ENCODE results near the gene TMEM61.
"Not testable (repeated sequence)": the region's sequence is repeated elsewhere in the genome, so short reads cannot be mapped to it uniquely, and the experiment has no call there.

Gene TMEM61

GRCh38 chr1:55015123-55015522 lies 34.7 kb downstream of the TMEM61 start:
- TF ChIP-seq, protein P1, sequence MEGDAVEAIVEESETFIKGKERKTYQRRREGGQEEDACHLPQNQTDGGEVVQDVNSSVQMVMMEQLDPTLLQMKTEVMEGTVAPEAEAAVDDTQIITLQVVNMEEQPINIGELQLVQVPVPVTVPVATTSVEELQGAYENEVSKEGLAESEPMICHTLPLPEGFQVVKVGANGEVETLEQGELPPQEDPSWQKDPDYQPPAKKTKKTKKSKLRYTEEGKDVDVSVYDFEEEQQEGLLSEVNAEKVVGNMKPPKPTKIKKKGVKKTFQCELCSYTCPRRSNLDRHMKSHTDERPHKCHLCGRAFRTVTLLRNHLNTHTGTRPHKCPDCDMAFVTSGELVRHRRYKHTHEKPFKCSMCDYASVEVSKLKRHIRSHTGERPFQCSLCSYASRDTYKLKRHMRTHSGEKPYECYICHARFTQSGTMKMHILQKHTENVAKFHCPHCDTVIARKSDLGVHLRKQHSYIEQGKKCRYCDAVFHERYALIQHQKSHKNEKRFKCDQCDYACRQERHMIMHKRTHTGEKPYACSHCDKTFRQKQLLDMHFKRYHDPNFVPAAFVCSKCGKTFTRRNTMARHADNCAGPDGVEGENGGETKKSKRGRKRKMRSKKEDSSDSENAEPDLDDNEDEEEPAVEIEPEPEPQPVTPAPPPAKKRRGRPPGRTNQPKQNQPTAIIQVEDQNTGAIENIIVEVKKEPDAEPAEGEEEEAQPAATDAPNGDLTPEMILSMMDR (IDR thresholded peaks at IDR 0.05; ENCODE audit: extremely low read depth, insufficient read depth, missing control alignments), result no peak
- in situ Hi-C loops (cut with MboI; ENCODE audit: low pct_unique_long_range_greater_than_20kb, low sequenced_read_pairs, unreplicated experiment), result no loop called here
- no peak for DNase-seq (ENCODE audit: low spot score)

GRCh38 chr1:55015731-55016620 lies 35.5 kb downstream of the TMEM61 start:
- TF ChIP-seq, protein P1 (IDR thresholded peaks at IDR 0.05; ENCODE audit: extremely low read depth, insufficient read depth, missing control alignments), result no peak
- in situ Hi-C loops (cut with MboI; ENCODE audit: low pct_unique_long_range_greater_than_20kb, low sequenced_read_pairs, unreplicated experiment), result no loop called here

GRCh38 chr1:55018395-55018794 lies 38.0 kb downstream of the TMEM61 start:
- TF ChIP-seq, protein P1 (IDR thresholded peaks at IDR 0.05; ENCODE audit: extremely low read depth, insufficient read depth, missing control alignments), result no peak
- no peak for DNase-seq (ENCODE audit: low spot score)
- in situ Hi-C loops (cut with MboI; ENCODE audit: low pct_unique_long_range_greater_than_20kb, low sequenced_read_pairs, unreplicated experiment), result no loop called here

More at GRCh38 chr1:55015731-55016620, 35.5 kb downstream of the TMEM61 start:
- DNase-seq (ENCODE audit: low spot score), result no peak

- DNase-seq (ENCODE audit: low spot score), result peak; percentile 86
- TF ChIP-seq, protein P1 (IDR thresholded peaks at IDR 0.05; ENCODE audit: extremely low read depth, insufficient read depth, missing control alignments), result peak; percentile 94
- in situ Hi-C loops (cut with MboI; ENCODE audit: low pct_unique_long_range_greater_than_20kb, low sequenced_read_pairs, unreplicated experiment), result no loop called here
Measured at GRCh38 chr1:55021942-55022546, 41.6 kb downstream of the TMEM61 start.

DNA sequence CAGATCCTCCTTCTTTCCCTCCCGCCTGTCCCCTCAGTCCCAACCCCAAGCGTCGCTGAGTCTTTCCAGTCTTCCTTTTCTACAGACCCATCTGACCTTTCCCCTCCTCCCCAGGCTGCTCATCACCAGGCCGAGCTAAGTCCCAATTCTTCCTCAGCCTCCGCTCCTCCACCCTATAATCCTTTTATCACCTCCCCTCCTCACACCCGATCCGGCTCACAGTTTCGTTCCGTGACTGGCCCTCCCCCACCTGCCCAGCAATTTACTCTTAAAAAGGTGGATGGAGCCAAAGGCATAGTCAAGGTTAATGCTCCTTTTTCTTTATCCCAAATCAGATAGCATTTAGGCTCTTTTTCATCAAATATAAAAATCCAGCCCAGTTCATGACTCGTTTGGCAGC lies 43.7 kb downstream of the TMEM61 start:
- DNase-seq (ENCODE audit: low spot score), result not testable (repeated sequence)

DNA sequence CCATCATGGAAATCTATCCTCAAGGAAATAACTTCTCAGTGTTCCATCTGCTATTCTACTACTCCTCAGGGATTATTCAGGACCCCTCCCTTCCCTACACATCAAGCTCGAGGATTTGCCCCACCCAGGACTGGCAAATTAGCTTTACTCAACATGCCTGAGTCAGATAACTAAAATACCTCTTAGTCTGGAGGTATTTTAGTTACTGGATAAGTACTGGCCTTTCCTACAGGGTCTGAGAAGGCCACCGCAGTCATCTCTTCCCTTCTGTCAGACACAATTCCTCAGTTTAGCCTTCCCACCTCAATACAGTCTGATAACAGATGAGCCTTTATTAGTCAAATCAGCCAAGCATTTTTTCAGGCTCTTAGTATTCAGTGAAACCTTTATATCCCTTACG lies 46.3 kb downstream of the TMEM61 start:
- in situ Hi-C loops (cut with MboI; ENCODE audit: low pct_unique_long_range_greater_than_20kb, low sequenced_read_pairs, unreplicated experiment); DNase-seq (ENCODE audit: low spot score): not testable (repeated sequence)

More for the DNA sequence above, 43.7 kb downstream of the TMEM61 start:
- in situ Hi-C loops (cut with MboI; ENCODE audit: low pct_unique_long_range_greater_than_20kb, low sequenced_read_pairs, unreplicated experiment), result not testable (repeated sequence)

DNA sequence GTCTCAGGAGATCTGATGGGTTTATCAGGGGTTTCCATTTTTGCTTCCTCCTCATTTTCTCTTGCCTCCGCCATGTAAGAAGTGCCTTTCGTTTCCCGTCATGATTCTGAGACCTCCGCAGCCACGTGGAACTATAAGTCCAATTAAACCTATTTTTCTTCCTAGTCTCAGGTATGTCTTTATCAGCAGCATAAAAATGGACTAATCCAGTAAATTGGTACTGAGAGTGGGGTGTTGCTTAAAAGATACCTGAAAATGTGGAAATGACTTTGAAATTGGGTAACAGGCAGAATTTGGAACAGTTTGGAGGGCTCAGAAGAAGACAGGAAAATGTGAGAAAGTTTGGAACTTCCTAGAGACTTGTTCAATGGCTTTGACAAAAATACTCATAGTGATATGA lies 50.7 kb downstream of the TMEM61 start:
- in situ Hi-C loops (cut with MboI; ENCODE audit: low pct_unique_long_range_greater_than_20kb, low sequenced_read_pairs, unreplicated experiment); DNase-seq (ENCODE audit: low spot score): not testable (repeated sequence)

GRCh38 chr1:55033265-55033614 lies 52.8 kb downstream of the TMEM61 start:
- no peak for DNase-seq (ENCODE audit: low spot score)
- TF ChIP-seq, protein P1 (IDR thresholded peaks at IDR 0.05; ENCODE audit: extremely low read depth, insufficient read depth, missing control alignments), result no peak
- in situ Hi-C loops (cut with MboI; ENCODE audit: low pct_unique_long_range_greater_than_20kb, low sequenced_read_pairs, unreplicated experiment), result no loop called here
